ENCODE data around the gene BCL2A1. TPM values are rescaled to one million over a fixed set of nuclear protein-coding genes. Genes with fewer than 3 reads are reported as not detected.

The BCL2A1 gene
- total and polyA plus RNA-seq, 12 donors, result 0.30 to 11.1 (median 0.67) TPM; not detected in 2

GRCh38 chr15:79914728-79915127 lies 56.3 kb downstream of the BCL2A1 start:
- Histone ChIP-seq H3K27ac (no peak overlapping the region), H3K4me1 (no peaks in the 10 kb centered on the region), H3K36me3 (peaks cover 0 to 36% (median 0%) of the 10 kb centered on the region in 9 donors), H3K9me3 (peaks cover 0 to 74% (median 53%) of the 10 kb centered on the region in 11 donors), H3K27me3 (no peaks in the 10 kb centered on the region), H3K4me3 (no peak overlapping the region)
- TF ChIP-seq CTCF (IDR thresholded peaks at IDR 0.05), result no peak
- no peak for ATAC-seq
- intact Hi-C loops (cut with DNase I), result no loop called here
- no peak for DNase-seq

Other genes starting within 250 kb of the BCL2A1 start
- gene MTHFS, start 74.2 kb downstream of the BCL2A1 start, total RNA-seq, result 10 to 100 TPM; 10.1 to 25.6 (median 19.3) TPM
- 10 to 100 TPM; 37.5 to 38.5 TPM for gene MTHFS, start 74.2 kb downstream of the BCL2A1 start, polyA plus RNA-seq
- gene ZFAND6, start 88.5 kb upstream of the BCL2A1 start, total RNA-seq, result 10 to 100 TPM; 65.9 to 89.5 (median 75.7) TPM
- 10 to 100 TPM; 34.5 to 70.7 TPM for gene ZFAND6, start 88.5 kb upstream of the BCL2A1 start, polyA plus RNA-seq
- gene FAH, start 181.8 kb upstream of the BCL2A1 start, total RNA-seq, result 10 to 100 TPM; 14.5 to 65.1 (median 32.5) TPM
- gene FAH, start 181.8 kb upstream of the BCL2A1 start, polyA plus RNA-seq, result 10 to 100 TPM; 15.0 to 23.8 TPM

Data from heart right ventricle (tissue), 16 donors.